ENCODE measurements around the gene CTAGE8. TPM values are rescaled to one million over a fixed set of nuclear protein-coding genes. Genes with fewer than 3 reads are reported as not detected.
"Not testable (repeated sequence)": the region's sequence is repeated elsewhere in the genome, so short reads cannot be mapped to it uniquely, and the experiment has no call there.

CTAGE8 gene
- total and polyA plus RNA-seq, 8 donors = 3.0 to 11.3 (median 7.7) TPM; not detected in 1

DNA sequence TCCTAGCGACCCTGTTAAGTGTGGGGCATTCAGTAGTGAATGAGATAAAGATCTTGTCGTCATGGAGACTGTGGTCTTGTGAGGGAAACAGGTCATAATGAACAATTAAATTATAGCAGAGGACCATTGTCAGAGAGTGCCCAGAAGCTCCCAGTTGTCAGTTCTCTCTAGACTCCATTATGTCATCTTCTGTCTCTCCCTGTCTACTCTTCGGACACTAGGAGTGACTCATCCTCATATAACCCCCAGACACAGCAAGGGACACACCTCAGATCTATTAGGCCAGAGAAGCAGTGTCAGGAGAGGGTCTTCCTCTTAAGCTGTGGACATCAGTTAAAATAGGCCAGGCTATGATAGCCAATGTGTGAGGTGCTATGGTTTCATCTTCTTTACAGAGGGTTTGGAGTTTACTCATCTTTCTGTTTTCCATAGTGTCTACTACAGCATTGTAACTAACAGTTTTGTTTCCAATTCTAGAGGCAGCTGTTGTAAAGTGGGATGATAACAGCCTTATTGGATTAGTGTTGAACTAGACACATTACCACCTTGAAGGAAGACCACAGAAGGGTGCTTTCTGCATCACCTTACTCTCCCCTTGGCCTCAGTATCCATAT is 18.2 kb upstream of the CTAGE8 start:
- H3K36me3 ChIP-seq; H3K4me3 ChIP-seq; H3K27ac ChIP-seq; H3K4me1 ChIP-seq; DNase-seq; ATAC-seq; intact Hi-C loops (cut with DNase I); H3K27me3 ChIP-seq; H3K9me3 ChIP-seq: not testable (repeated sequence)

DNA sequence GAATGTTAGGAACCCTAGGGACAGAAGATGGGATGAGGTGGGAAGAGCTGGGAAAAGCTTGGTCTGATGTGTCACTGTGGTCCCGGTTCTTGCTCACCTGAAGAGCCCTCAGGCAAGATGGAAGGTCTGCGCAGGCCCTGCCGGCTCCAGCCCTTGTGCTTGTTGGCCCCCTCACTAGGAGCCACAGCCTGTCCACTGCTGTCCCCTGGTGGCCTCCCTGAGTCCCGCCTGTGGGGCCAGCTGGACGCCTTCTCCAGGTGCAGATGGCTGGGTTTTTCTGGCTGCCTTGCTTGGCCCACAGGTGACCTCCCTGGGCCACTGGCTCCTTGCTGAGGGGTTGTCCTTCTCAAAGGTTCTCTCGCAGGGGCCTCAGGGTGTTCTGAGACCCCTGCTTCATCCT is 14.6 kb upstream of the CTAGE8 start:
- ATAC-seq; H3K4me1 ChIP-seq; DNase-seq; H3K4me3 ChIP-seq; H3K36me3 ChIP-seq; H3K9me3 ChIP-seq; H3K27ac ChIP-seq; H3K27me3 ChIP-seq; intact Hi-C loops (cut with DNase I): not testable (repeated sequence)

DNA sequence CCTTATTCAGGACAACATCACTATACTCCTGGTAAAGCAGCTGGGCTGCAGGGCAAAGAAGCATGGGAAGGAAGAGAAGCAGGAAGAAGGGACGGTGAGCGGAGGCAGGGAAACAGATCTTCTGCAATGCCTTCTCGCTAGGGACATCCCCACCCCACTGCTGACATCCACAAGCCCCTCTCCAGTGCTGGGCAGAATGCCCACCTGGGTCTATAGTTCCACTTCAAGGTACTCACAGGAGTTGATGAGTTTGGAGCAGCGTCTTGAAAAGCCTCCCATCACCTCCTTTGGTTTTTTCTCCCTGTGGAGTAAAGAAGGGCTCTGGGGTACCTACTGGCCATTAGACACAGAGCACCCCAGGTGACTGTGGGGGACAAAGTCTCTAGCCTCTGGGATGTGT is 13.4 kb upstream of the CTAGE8 start:
- DNase-seq; H3K4me1 ChIP-seq; H3K4me3 ChIP-seq; ATAC-seq; H3K36me3 ChIP-seq; H3K9me3 ChIP-seq; H3K27ac ChIP-seq; H3K27me3 ChIP-seq; intact Hi-C loops (cut with DNase I): not testable (repeated sequence)

DNA sequence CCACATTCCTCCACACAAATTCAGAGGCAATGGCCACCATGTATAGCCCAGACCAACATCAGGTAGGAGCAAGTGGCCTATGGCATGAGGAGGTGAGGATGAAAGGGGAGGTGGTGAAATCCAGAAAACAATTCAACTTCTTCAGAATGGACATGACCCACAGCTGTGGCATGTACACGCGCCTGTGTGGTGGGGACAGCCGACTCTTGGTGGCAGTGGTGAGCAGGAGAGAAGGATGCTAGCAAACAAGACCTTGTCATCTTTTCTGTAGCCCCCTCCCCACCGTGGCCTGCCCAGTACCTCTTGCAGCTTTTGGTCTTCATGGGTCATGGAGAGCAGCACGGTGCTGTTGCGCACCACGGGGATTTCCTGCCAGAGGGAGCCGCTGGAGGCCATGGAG is 12.9 kb upstream of the CTAGE8 start:
- H3K27me3 ChIP-seq; H3K9me3 ChIP-seq; DNase-seq; intact Hi-C loops (cut with DNase I); H3K27ac ChIP-seq; H3K4me3 ChIP-seq; ATAC-seq; H3K4me1 ChIP-seq; H3K36me3 ChIP-seq: not testable (repeated sequence)

DNA sequence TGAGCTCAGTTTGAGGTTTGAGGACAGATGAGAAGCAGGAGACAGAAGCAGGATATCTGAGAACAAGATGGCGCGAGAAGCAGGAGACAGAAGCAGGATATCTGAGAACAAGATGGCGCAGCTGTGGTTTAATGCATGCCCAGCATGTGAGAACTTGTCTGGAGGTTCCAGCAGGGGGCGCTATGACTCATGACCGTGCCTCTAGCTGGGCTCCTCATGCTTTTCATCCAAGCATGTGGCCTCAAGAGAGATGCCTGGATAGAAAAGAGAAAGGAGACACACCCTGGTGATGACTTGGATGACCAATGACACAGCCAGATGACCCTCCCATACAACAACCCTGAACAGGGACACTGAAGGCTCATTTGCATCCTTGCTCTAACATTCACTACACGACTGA is 10.9 kb upstream of the CTAGE8 start:
- H3K27me3 ChIP-seq; H3K9me3 ChIP-seq; H3K27ac ChIP-seq; intact Hi-C loops (cut with DNase I); DNase-seq; H3K4me1 ChIP-seq; H3K36me3 ChIP-seq; H3K4me3 ChIP-seq: not testable (repeated sequence)
- peak; percentile 49 for ATAC-seq

DNA sequence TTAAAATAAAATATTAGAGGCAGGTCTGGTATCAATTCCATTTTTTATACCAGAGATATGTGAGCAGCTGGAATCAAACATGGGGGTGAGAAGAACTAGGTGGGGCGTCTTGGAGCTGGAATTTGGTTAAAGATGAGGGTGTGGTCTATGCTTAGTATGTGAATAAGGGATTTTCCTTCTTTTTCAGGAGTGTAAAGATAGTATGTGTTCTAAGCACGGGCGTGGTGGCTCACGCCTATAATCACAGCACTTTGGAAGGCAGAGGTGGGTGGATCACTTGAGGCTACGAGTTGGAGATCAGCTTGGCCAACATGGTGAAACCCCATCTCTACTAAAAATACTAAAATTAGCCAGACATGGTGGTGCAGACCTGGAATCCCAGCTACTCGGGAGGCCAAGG is 6.2 kb upstream of the CTAGE8 start:
- ATAC-seq; H3K27me3 ChIP-seq; DNase-seq; H3K4me1 ChIP-seq; H3K27ac ChIP-seq; H3K36me3 ChIP-seq; intact Hi-C loops (cut with DNase I); H3K9me3 ChIP-seq; H3K4me3 ChIP-seq: not testable (repeated sequence)

DNA sequence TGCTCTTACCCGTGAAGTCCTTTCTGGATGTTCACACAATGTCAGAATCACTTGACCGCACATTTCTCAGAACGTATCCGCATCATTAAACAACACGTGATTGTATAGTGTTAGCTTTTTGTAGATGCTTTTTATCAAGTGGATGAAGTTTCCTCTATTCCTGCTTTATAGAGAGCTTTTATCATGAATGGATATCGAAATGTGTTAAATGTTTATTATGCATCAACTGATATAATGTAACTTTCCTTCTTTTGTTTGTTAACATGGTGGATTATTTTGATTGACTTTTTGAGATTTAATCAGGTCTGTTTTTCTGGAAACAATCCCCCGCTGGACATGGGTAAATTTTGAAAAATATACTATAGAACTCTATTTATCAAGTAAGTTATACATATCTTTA is 4.4 kb downstream of the CTAGE8 start, which contains the start of gene OR2A7:
TSS of gene OR2A7 (minus strand) at position 101 of the 400 bp plus-strand sequence. CDS start 5,164 bp downstream, outside the sequence.
- ATAC-seq; H3K4me1 ChIP-seq; H3K27me3 ChIP-seq; H3K27ac ChIP-seq; intact Hi-C loops (cut with DNase I); DNase-seq; H3K4me3 ChIP-seq; H3K9me3 ChIP-seq; H3K36me3 ChIP-seq: not testable (repeated sequence)

DNA sequence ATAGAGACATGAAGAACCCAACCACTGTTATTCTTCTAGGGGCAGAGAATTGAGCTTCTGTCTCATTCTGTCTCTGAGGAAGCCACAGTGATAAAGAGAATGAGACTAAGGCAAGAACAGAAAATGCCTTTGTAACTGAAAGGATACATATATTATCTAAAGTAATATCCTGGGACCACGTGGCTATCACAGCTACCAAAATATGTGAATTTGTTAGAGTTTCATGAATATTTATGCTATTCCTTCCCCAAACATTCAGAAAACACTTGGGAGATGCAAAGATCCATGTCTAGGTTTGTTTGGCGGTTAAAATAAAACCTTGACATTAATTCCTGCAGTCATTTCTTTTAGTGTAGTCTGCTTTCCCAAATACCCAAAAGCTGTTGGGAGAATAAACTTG is 7.0 kb downstream of the CTAGE8 start:
- DNase-seq; H3K4me3 ChIP-seq; H3K27me3 ChIP-seq; intact Hi-C loops (cut with DNase I); ATAC-seq; H3K36me3 ChIP-seq; H3K4me1 ChIP-seq; H3K9me3 ChIP-seq; H3K27ac ChIP-seq: not testable (repeated sequence)

DNA sequence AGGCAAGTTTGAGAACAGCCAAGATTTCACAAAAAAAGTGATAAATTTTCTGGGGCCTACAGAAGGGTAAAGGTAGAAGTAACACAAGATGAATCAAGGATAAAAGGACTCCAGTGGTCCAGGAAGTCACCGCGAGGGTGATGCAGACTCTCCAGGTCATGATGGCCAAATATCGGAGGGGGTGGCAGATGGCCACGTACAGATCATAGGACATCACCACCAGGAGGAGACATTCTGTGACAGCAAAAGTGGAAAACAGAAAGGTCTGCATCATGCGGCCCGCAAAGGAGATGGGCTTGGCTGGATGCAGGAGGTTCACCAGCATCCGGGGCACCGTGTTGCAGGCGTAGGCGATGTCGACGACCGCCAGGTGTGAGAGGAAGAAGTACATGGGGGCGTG is 10.0 kb downstream of the CTAGE8 start:
- H3K4me1 ChIP-seq; H3K9me3 ChIP-seq; intact Hi-C loops (cut with DNase I); H3K4me3 ChIP-seq; H3K27ac ChIP-seq; H3K36me3 ChIP-seq; H3K27me3 ChIP-seq; DNase-seq; ATAC-seq: not testable (repeated sequence)

DNA sequence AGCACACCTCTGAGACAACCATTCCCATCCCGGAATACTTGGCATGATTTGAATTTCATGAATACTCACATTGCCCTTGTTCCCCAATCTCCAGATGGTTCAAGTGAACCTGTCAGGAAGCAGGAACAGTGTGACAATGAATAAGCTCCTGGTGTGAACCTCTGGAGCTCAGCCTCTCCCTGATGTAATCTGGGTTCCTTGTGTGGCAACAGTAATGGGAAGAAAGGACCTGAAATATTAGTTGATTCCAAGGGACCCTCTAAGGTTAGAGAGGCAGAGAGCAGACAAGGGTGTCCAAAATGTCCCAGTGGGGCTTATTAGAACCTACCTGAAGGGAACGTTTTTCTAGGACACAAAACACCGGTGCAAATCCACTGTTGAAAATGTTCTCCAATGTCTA is 13.0 kb downstream of the CTAGE8 start:
- Histone ChIP-seq H3K9me3 (no peaks in the 10 kb centered on the region), H3K27me3 (no peaks in the 10 kb centered on the region), H3K27ac (no peak overlapping the region), H3K4me1 (no peaks in the 10 kb centered on the region), H3K36me3 (no peaks in the 10 kb centered on the region), H3K4me3 (no peak overlapping the region)
- DNase-seq (no peak), ATAC-seq (no peak)
- TF ChIP-seq, protein P1, sequence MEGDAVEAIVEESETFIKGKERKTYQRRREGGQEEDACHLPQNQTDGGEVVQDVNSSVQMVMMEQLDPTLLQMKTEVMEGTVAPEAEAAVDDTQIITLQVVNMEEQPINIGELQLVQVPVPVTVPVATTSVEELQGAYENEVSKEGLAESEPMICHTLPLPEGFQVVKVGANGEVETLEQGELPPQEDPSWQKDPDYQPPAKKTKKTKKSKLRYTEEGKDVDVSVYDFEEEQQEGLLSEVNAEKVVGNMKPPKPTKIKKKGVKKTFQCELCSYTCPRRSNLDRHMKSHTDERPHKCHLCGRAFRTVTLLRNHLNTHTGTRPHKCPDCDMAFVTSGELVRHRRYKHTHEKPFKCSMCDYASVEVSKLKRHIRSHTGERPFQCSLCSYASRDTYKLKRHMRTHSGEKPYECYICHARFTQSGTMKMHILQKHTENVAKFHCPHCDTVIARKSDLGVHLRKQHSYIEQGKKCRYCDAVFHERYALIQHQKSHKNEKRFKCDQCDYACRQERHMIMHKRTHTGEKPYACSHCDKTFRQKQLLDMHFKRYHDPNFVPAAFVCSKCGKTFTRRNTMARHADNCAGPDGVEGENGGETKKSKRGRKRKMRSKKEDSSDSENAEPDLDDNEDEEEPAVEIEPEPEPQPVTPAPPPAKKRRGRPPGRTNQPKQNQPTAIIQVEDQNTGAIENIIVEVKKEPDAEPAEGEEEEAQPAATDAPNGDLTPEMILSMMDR (IDR thresholded peaks at IDR 0.05) = no peak
- intact Hi-C loops (cut with DNase I) = no loop called here

Measured in left lung (tissue), 10 donors.